Suppressor macrophage (primary cell): ENCODE results near the gene WRNIP1.
A peak's percentile ranks its signal among the peaks of the same experiment; 100 is the strongest.

Experiments used
- DNase-seq, 4 experiments: peaks; one replicate each; pipeline ENCODE4 v3.0.0-alpha.2; 2020 to 2022
- total RNA-seq, 17 experiments: gene quantifications; one replicate each; lab custom pipeline; 2026; ENCODE audit warnings: mixed read lengths in 6 of 17, inconsistent platforms in 3 of 17; lab: John Stamatoyannopoulos, UW

The WRNIP1 gene
- total RNA-seq: 14.0 to 51.1 (median 31.0) reads per million in 17 experiments

GRCh38 chr6:2765166-2765895 lies at the start of gene WRNIP1:
Gene WRNIP1, plus strand, starts transcription at chr6:2765393. Its CDS starts 230 bp downstream, at chr6:2765623.
- DNase-seq: peak; percentile 99 to 100 (median 100)

- DNase-seq: no peak
These were observed 49.5 kb upstream of the WRNIP1 start for GRCh38 chr6:2715737-2716136.

GRCh38 chr6:2716936-2717700 lies 48.1 kb upstream of the WRNIP1 start:
- no peak for DNase-seq

GRCh38 chr6:2718334-2719092 lies 46.7 kb upstream of the WRNIP1 start:
- DNase-seq: peak in 2 of 4 experiments; percentile 40 to 50

- DNase-seq: peak in 1 of 4 experiments; percentile 17
These were observed 46.1 kb upstream of the WRNIP1 start for GRCh38 chr6:2719093-2719455.

- DNase-seq: no peak
These were observed 44.0 kb upstream of the WRNIP1 start for GRCh38 chr6:2721219-2721618.

- no peak for DNase-seq
These were observed 39.7 kb upstream of the WRNIP1 start for GRCh38 chr6:2725364-2725988.

GRCh38 chr6:2725999-2726567 lies 39.1 kb upstream of the WRNIP1 start:
- DNase-seq: peak; percentile 91 to 97 (median 94)

- no peak for DNase-seq
These were observed 35.3 kb upstream of the WRNIP1 start for GRCh38 chr6:2729921-2730320.

GRCh38 chr6:2730353-2731107 lies 34.7 kb upstream of the WRNIP1 start:
- no peak for DNase-seq

- no peak for DNase-seq
These were observed 33.8 kb upstream of the WRNIP1 start for GRCh38 chr6:2731281-2731909.

GRCh38 chr6:2732503-2733089 lies 32.6 kb upstream of the WRNIP1 start:
- DNase-seq: no peak

GRCh38 chr6:2733324-2733723 lies 31.9 kb upstream of the WRNIP1 start:
- peak; percentile 96 to 99 (median 97) for DNase-seq

- DNase-seq: no peak
These were observed 31.3 kb upstream of the WRNIP1 start for GRCh38 chr6:2733736-2734480.

GRCh38 chr6:2734488-2735166 lies 30.6 kb upstream of the WRNIP1 start:
- DNase-seq: peak; percentile 40 to 68 (median 49)

GRCh38 chr6:2737885-2738284 lies 27.3 kb upstream of the WRNIP1 start:
- peak; percentile 18 to 85 (median 68) for DNase-seq

- DNase-seq: peak; percentile 80 to 87 (median 83)
These were observed 26.7 kb upstream of the WRNIP1 start for GRCh38 chr6:2738373-2738979.

GRCh38 chr6:2739335-2739734 lies 25.9 kb upstream of the WRNIP1 start:
- DNase-seq: peak in 1 of 4 experiments; percentile 49

- DNase-seq: peak; percentile 68 to 88 (median 74)
These were observed 24.6 kb upstream of the WRNIP1 start for GRCh38 chr6:2740581-2740980.
